Colon (tissue), 2 donors: Measurements from ENCODE around the gene TRAPPC14.

Source experiments
- FAIRE-seq: peaks from 2 replicates; lab custom pipeline; 2012; peaks lifted over from hg19 to GRCh38; lab: Jason Lieb, UNC
- donor health status: control.
- donor health status: control.

TRAPPC14 gene

GRCh38 chr7:100124301-100125230, 34.0 kb downstream of the TRAPPC14 start:
- no peak for FAIRE-seq

- FAIRE-seq, result no peak
Observed at GRCh38 chr7:100122568-100122967, 36.0 kb downstream of the TRAPPC14 start.

GRCh38 chr7:100122067-100122466, 36.5 kb downstream of the TRAPPC14 start:
- no peak for FAIRE-seq

GRCh38 chr7:100120733-100121036, 37.8 kb downstream of the TRAPPC14 start:
- no peak for FAIRE-seq

- FAIRE-seq, result no peak
Observed at GRCh38 chr7:100119970-100120732, 38.4 kb downstream of the TRAPPC14 start.

GRCh38 chr7:100119072-100119969, 39.2 kb downstream of the TRAPPC14 start, which contains the start of the genes CNPY4 and TAF6:
Gene CNPY4 (plus strand): TSS chr7:100119634. CDS start chr7:100119745, 111 bp downstream.
Gene TAF6 (minus strand): TSS chr7:100119358. CDS start chr7:100114209, 5,149 bp downstream.
- no peak for FAIRE-seq

- no peak for FAIRE-seq
Observed at GRCh38 chr7:100118388-100119071, 40.0 kb downstream of the TRAPPC14 start.

GRCh38 chr7:100115026-100115425, 43.5 kb downstream of the TRAPPC14 start:
- no peak for FAIRE-seq

- no peak for FAIRE-seq
Observed at GRCh38 chr7:100111914-100112313, 46.6 kb downstream of the TRAPPC14 start.

- FAIRE-seq, result no peak
Observed at GRCh38 chr7:100111156-100111555, 47.4 kb downstream of the TRAPPC14 start.

GRCh38 chr7:100109521-100110163, 48.9 kb downstream of the TRAPPC14 start:
- no peak for FAIRE-seq

- FAIRE-seq, result no peak
Observed at GRCh38 chr7:100107890-100108289, 50.6 kb downstream of the TRAPPC14 start.

GRCh38 chr7:100107125-100107737, 51.3 kb downstream of the TRAPPC14 start:
- no peak for FAIRE-seq

GRCh38 chr7:100106633-100107032, 51.9 kb downstream of the TRAPPC14 start:
- FAIRE-seq, result no peak

- FAIRE-seq, result no peak
Observed at GRCh38 chr7:100105534-100105933, 53.0 kb downstream of the TRAPPC14 start.
